ENCODE results near the gene GIT2.

- TF ChIP-seq POLR2A (IDR thresholded peaks at IDR 0.05) (no peak), POLR2AphosphoS5 (IDR thresholded peaks at IDR 0.05) (no peak), CTCF (IDR thresholded peaks at IDR 0.05 in 8 of 11, conservative IDR thresholded peaks at IDR 0.05 in 3 of 11) (no peak)
Measured at GRCh38 chr12:109940339-109940923, 55.7 kb downstream of the GIT2 start.

Data from spleen (tissue), 7 donors.